ENCODE results near the gene FCHSD1.

The FCHSD1 gene

DNA sequence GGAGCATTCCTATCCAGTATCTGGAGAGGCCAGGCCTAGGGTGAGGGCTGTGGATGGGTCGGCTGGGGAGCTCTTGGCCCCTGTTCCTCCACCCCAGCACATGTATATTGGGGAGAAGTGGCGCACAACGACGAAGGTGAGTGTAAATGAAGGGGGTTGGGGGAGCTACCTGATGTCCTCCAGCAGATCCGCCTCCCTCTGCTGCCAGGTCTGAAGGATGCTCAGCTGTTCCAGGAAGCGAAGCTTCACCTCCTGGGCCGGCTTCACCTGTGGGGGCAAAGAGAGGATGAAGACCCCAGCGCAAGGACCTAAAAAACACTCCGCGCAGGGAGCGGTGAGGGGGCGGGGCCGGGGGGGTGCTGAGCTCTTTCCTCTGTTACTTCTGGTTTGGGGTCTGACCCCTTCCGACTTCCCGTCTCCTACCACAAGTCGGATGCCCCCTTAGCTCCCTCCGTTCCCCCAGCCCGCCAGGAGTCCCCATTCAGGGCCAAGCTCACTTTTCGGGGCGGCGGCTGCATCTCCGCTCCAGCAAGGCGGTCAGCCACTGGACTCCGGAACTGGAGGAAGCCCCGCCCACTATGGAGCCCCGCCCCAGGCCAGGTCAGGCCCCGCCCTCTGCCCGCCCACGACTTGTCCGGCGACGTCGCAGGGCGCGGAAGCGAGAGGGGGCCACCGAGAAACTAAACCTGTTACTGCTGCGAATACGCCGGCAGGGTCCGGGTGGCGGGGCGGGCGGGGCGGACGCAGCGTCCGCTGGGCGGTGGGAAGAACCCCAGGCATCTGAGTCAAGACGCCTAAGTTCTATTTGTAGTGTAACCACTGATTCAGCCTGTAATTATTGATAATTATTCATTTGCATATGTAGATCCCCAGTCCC, at the start of gene FCHSD1:
TSS of gene FCHSD1 (minus strand) at position 568 of the 877 bp plus-strand sequence. CDS start at position 518, 50 bp downstream.
- peak within 1 kb of the TSS; percentile 50 to 58 for H3K9ac ChIP-seq (ENCODE audit: low read depth in 1 of 2, low read length in 2 of 2)
- no peak within 1 kb of the TSS for H3K27ac ChIP-seq (ENCODE audit: low read depth, low read length)
- no peaks in the 10 kb centered on the region for H3K9me3 ChIP-seq (ENCODE audit: control insufficient read depth in 1 of 2, low read length in 2 of 2)
- peak within 1 kb of the TSS; percentile 78 to 82 for H3K4me3 ChIP-seq (ENCODE audit: low read depth in 1 of 2, low read length in 2 of 2)
- H3K4me1 ChIP-seq (ENCODE audit: control insufficient read depth in 1 of 2, insufficient read depth in 2 of 2, low read length in 2 of 2), result peaks cover 11 to 13% of the 10 kb centered on the region in 2 donors
- no peaks in the 10 kb centered on the region for H3K27me3 ChIP-seq (ENCODE audit: control insufficient read depth in 1 of 2, insufficient read depth in 2 of 2, low read length in 2 of 2)
- peaks cover 0 to 12% of the 10 kb centered on the region in 2 donors for H3K36me3 ChIP-seq (ENCODE audit: control insufficient read depth in 1 of 2, insufficient read depth in 2 of 2, low read length in 2 of 2)

DNA sequence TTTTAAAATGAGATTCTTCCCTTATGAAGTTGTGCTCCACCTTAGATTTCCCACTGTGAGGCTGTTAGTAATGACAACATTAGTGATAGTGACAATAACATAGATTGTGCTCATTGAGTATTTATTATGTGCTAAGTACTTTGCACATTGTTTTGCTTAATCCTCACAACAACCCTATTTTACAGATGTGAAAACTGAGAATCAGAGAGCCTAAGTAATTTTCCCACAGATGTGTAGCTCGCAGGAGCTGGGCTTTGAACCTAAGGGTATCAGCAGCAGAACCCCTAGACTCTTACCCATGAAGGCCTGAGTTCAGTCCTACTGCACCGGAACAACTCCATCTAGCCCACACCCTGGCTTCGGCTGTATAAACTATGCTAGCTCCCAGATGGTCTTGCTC, 46.4 kb upstream of the FCHSD1 start:
- peaks cover 40 to 46% of the 10 kb centered on the region in 2 donors for H3K27me3 ChIP-seq (ENCODE audit: control insufficient read depth in 1 of 2, insufficient read depth in 2 of 2, low read length in 2 of 2)
- no peak overlapping the region for H3K27ac ChIP-seq (ENCODE audit: low read depth, low read length)
- H3K9me3 ChIP-seq (ENCODE audit: control insufficient read depth in 1 of 2, low read length in 2 of 2), result no peaks in the 10 kb centered on the region
- H3K9ac ChIP-seq (ENCODE audit: low read depth in 1 of 2, low read length in 2 of 2), result no peak overlapping the region
- peaks cover 13 to 22% of the 10 kb centered on the region in 2 donors for H3K4me1 ChIP-seq (ENCODE audit: control insufficient read depth in 1 of 2, insufficient read depth in 2 of 2, low read length in 2 of 2)
- H3K36me3 ChIP-seq (ENCODE audit: control insufficient read depth in 1 of 2, insufficient read depth in 2 of 2, low read length in 2 of 2), result no peaks in the 10 kb centered on the region
- H3K4me3 ChIP-seq (ENCODE audit: low read depth in 1 of 2, low read length in 2 of 2), result no peak overlapping the region

DNA sequence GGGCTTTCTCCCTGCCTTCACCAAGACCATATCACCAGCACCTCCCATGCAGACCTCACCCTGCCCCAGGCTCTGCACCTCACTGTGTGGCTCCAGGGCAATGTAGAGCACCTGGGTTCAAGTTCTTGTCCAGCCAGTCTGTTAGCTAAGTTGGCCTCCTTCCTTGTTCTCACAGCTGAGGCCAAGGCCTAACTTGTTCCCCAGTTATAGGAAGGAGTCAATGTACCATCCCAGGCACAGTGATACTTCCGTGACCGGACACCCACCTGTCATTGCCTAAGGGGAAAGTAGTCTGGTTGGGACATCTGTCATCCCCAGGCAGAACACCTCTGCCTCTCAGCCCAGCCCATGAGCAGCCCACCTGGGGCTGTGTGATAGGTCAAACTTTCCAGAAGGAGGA, 45.2 kb upstream of the FCHSD1 start:
- Histone ChIP-seq H3K9me3 (ENCODE audit: control insufficient read depth in 1 of 2, low read length in 2 of 2) (no peaks in the 10 kb centered on the region), H3K4me1 (ENCODE audit: control insufficient read depth in 1 of 2, insufficient read depth in 2 of 2, low read length in 2 of 2) (peaks cover 9 to 17% of the 10 kb centered on the region in 2 donors), H3K27me3 (ENCODE audit: control insufficient read depth in 1 of 2, insufficient read depth in 2 of 2, low read length in 2 of 2) (peaks cover 34 to 41% of the 10 kb centered on the region in 2 donors)

DNA sequence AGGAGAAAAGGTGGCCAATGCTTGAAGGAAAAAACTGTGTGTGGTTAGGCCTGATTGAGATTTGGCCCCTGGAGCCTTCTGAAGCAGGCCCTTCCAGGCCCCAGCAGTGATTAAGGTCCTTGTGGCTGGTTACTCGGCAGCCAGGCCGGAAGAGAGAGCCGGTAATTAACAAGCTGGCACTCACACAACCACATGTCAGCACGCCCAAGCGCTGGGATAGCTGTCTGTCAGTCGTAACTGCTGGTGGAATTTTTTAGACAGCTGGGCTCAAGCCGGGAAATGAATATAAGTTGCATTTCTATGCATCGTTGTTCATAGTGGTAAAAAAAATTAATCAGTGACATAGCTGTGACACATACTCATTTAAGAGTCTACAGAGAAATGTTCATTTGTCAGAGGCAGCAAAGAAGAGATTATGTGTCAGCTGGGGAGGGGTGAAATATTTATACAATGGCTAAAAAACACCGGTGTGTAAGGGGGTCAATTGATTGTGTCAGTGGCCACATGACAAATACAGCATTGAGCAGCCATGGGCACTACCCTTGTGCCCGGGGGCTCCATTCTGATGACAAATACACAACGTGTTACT, 44.5 kb upstream of the FCHSD1 start:
- Histone ChIP-seq H3K36me3 (ENCODE audit: control insufficient read depth in 1 of 2, insufficient read depth in 2 of 2, low read length in 2 of 2) (no peaks in the 10 kb centered on the region), H3K4me1 (ENCODE audit: control insufficient read depth in 1 of 2, insufficient read depth in 2 of 2, low read length in 2 of 2) (peaks cover 9 to 17% of the 10 kb centered on the region in 2 donors), H3K9ac (ENCODE audit: low read depth in 1 of 2, low read length in 2 of 2) (no peak overlapping the region), H3K9me3 (ENCODE audit: control insufficient read depth in 1 of 2, low read length in 2 of 2) (no peaks in the 10 kb centered on the region), H3K4me3 (ENCODE audit: low read depth in 1 of 2, low read length in 2 of 2) (no peak overlapping the region), H3K27me3 (ENCODE audit: control insufficient read depth in 1 of 2, insufficient read depth in 2 of 2, low read length in 2 of 2) (peaks cover 30 to 35% of the 10 kb centered on the region in 2 donors), H3K27ac (ENCODE audit: low read depth, low read length) (no peak overlapping the region)

More for the DNA sequence above, 45.2 kb upstream of the FCHSD1 start:
- Histone ChIP-seq H3K4me3 (ENCODE audit: low read depth in 1 of 2, low read length in 2 of 2) (no peak overlapping the region), H3K9ac (ENCODE audit: low read depth in 1 of 2, low read length in 2 of 2) (no peak overlapping the region), H3K36me3 (ENCODE audit: control insufficient read depth in 1 of 2, insufficient read depth in 2 of 2, low read length in 2 of 2) (no peaks in the 10 kb centered on the region), H3K27ac (ENCODE audit: low read depth, low read length) (no peak overlapping the region)

DNA sequence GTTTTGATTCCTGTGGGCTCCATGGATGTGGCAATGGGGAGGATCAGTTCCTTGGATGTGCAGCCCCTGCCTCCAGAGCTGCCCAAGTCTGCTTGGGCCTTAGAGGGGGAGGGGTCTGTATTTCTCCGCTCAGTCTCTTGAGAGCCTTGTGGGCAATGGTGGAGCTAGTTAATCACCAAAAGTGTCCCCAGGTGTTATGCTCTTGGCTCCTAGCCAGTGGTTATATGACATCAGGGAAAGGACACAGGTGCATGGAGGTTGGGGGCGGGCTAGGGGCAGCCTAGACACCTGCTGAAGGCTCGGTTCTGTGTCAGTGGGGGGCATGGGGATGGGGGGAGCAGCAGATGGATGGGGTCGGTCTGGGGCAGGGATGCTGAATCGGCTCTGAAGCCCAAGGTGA, 43.3 kb upstream of the FCHSD1 start:
- Histone ChIP-seq H3K4me3 (ENCODE audit: low read depth in 1 of 2, low read length in 2 of 2) (no peak overlapping the region), H3K9ac (ENCODE audit: low read depth in 1 of 2, low read length in 2 of 2) (no peak overlapping the region), H3K27me3 (ENCODE audit: control insufficient read depth in 1 of 2, insufficient read depth in 2 of 2, low read length in 2 of 2) (peaks cover 24 to 26% of the 10 kb centered on the region in 2 donors), H3K9me3 (ENCODE audit: control insufficient read depth in 1 of 2, low read length in 2 of 2) (no peaks in the 10 kb centered on the region), H3K36me3 (ENCODE audit: control insufficient read depth in 1 of 2, insufficient read depth in 2 of 2, low read length in 2 of 2) (no peaks in the 10 kb centered on the region), H3K4me1 (ENCODE audit: control insufficient read depth in 1 of 2, insufficient read depth in 2 of 2, low read length in 2 of 2) (peaks cover 9 to 17% of the 10 kb centered on the region in 2 donors), H3K27ac (ENCODE audit: low read depth, low read length) (no peak overlapping the region)

DNA sequence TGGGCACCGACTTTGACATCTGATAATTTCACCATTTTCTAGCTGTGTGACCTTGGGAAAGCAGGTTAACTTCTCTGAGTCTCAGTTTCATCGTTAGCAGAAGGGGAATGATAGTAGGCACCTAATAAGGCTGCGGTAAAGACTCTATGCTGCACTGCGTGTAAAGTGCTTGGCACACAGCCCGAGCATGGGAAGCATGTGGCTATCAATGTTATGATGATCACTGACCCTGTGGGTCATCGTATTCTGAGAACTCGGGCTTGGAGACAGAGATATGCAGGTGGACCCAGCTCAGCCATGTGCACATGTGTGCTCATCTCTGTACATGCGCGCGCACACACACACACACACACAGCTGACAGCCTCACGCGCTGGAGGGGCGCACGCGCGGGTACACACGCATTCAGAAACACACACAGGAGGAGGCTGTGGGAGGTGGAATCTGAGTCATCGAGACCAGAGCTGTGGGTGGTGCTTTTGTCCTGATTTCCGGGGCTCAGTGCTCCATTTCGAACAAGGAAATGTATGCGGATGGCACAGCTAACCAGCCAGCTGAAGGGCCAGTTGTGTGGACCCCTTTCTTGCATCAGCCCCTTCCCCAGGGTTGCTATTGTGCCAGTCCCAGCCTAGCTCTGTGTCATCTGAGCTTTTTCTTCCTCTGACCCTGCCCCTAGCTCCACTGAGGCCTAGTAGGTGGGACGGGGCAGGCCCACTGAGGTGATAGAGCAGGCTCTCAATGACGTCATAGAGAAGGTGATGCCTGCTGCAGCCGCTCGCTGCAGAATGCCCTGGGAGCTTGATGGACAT, 41.9 kb upstream of the FCHSD1 start:
- peaks cover 9 to 17% of the 10 kb centered on the region in 2 donors for H3K4me1 ChIP-seq (ENCODE audit: control insufficient read depth in 1 of 2, insufficient read depth in 2 of 2, low read length in 2 of 2)
- H3K4me3 ChIP-seq (ENCODE audit: low read depth in 1 of 2, low read length in 2 of 2), result peak overlapping the region in 1 of 2 donors; percentile 79
- peaks cover 16 to 19% of the 10 kb centered on the region in 2 donors for H3K27me3 ChIP-seq (ENCODE audit: control insufficient read depth in 1 of 2, insufficient read depth in 2 of 2, low read length in 2 of 2)
- no peaks in the 10 kb centered on the region for H3K9me3 ChIP-seq (ENCODE audit: control insufficient read depth in 1 of 2, low read length in 2 of 2)
- no peak overlapping the region for H3K9ac ChIP-seq (ENCODE audit: low read depth in 1 of 2, low read length in 2 of 2)
- no peaks in the 10 kb centered on the region for H3K36me3 ChIP-seq (ENCODE audit: control insufficient read depth in 1 of 2, insufficient read depth in 2 of 2, low read length in 2 of 2)
- H3K27ac ChIP-seq (ENCODE audit: low read depth, low read length), result no peak overlapping the region

DNA sequence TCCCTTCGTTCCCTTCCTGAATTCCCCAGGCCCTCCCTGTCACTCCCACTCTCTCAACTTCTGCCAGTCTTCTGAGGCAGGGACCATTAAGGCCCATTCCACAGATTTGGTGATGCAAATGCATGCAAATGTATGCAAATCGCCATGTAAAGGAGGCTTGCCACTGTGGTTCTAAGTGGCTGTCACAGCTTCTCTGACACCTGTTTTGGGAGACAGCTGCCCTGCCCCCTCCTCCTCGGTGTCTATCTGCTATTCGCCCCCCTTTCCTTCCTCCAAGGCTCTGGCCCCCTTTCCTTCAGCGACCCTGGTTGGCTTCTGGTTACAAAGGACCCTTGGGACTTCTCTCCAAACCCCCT, 41.3 kb upstream of the FCHSD1 start:
- H3K27me3 ChIP-seq (ENCODE audit: control insufficient read depth in 1 of 2, insufficient read depth in 2 of 2, low read length in 2 of 2), result peaks cover 10 to 19% of the 10 kb centered on the region in 2 donors
- H3K9ac ChIP-seq (ENCODE audit: low read depth in 1 of 2, low read length in 2 of 2), result peak overlapping the region in 1 of 2 donors; percentile 74
- H3K36me3 ChIP-seq (ENCODE audit: control insufficient read depth in 1 of 2, insufficient read depth in 2 of 2, low read length in 2 of 2), result no peaks in the 10 kb centered on the region
- no peak overlapping the region for H3K27ac ChIP-seq (ENCODE audit: low read depth, low read length)
- no peaks in the 10 kb centered on the region for H3K9me3 ChIP-seq (ENCODE audit: control insufficient read depth in 1 of 2, low read length in 2 of 2)
- peaks cover 9 to 17% of the 10 kb centered on the region in 2 donors for H3K4me1 ChIP-seq (ENCODE audit: control insufficient read depth in 1 of 2, insufficient read depth in 2 of 2, low read length in 2 of 2)
- H3K4me3 ChIP-seq (ENCODE audit: low read depth in 1 of 2, low read length in 2 of 2), result peak overlapping the region; percentile 42 to 79

DNA sequence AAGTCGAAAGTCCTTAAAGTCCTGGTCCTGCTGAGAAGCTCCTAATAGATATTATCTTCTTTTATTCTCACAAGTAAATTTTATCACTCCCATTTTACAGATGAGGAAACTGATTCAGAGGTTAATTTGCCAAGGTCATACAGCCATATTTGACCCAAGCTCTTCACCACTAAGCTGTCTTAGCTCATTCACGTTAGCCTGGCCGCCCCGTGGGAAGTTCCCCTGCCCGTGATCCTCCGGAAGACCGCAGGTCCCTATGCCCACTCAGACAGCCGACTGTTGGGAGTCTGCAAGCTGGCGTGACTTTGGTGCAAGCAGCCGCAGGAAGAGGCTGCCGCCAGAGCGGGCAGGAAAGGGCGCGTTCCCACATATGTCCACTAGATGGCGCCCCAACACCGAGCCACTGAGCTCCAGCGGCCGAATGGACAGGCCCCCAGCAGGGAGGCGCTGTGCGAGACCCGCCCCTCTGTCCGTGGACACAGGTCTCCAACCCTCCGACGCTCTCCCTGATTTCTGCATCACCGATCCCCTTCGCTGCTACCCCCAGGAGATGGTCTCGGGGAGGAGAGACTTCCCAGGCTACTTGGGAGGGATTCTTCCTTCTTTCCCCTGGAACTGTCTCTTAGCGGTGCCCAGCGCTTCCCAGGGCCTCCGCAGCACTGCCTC, 40.8 kb upstream of the FCHSD1 start:
- Histone ChIP-seq H3K27ac (ENCODE audit: low read depth, low read length) (no peak overlapping the region), H3K36me3 (ENCODE audit: control insufficient read depth in 1 of 2, insufficient read depth in 2 of 2, low read length in 2 of 2) (no peaks in the 10 kb centered on the region), H3K4me3 (ENCODE audit: low read depth in 1 of 2, low read length in 2 of 2) (peak overlapping the region; percentile 42 to 79), H3K27me3 (ENCODE audit: control insufficient read depth in 1 of 2, insufficient read depth in 2 of 2, low read length in 2 of 2) (peaks cover 8 to 16% of the 10 kb centered on the region in 2 donors), H3K9me3 (ENCODE audit: control insufficient read depth in 1 of 2, low read length in 2 of 2) (no peaks in the 10 kb centered on the region), H3K4me1 (ENCODE audit: control insufficient read depth in 1 of 2, insufficient read depth in 2 of 2, low read length in 2 of 2) (peaks cover 9 to 17% of the 10 kb centered on the region in 2 donors), H3K9ac (ENCODE audit: low read depth in 1 of 2, low read length in 2 of 2) (peak overlapping the region in 1 of 2 donors; percentile 74)

DNA sequence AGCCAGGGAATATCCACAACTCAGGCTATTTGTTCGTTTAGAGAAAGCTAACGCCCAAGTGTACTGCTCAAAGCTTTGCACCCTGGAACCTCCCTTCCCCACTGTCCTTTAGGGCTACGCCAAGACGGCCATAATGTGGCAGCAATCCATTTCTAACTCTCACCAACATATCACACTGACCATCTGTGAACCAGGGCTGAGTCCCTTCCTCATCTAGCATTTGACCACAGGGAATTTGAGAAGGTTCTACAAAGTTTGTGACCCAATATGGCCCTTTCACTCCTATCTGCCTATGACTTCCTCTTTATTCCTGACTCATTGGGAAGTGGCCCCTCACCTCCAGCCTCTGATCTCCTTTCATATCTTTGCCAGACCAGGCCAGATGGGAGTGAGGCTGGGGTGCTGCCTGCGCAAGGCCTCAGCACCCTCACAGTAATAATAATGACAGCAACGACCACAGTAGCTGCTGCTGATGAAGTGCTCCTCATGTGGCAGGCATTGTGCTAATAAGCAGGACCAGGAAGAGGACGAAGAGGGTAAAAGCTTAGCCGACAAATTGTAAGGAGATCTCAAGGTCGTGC, 40.2 kb upstream of the FCHSD1 start:
- H3K4me3 ChIP-seq (ENCODE audit: low read depth in 1 of 2, low read length in 2 of 2), result no peak overlapping the region
- no peaks in the 10 kb centered on the region for H3K36me3 ChIP-seq (ENCODE audit: control insufficient read depth in 1 of 2, insufficient read depth in 2 of 2, low read length in 2 of 2)
- peaks cover 3 to 11% of the 10 kb centered on the region in 2 donors for H3K27me3 ChIP-seq (ENCODE audit: control insufficient read depth in 1 of 2, insufficient read depth in 2 of 2, low read length in 2 of 2)
- no peak overlapping the region for H3K27ac ChIP-seq (ENCODE audit: low read depth, low read length)
- no peaks in the 10 kb centered on the region for H3K9me3 ChIP-seq (ENCODE audit: control insufficient read depth in 1 of 2, low read length in 2 of 2)
- no peak overlapping the region for H3K9ac ChIP-seq (ENCODE audit: low read depth in 1 of 2, low read length in 2 of 2)
- H3K4me1 ChIP-seq (ENCODE audit: control insufficient read depth in 1 of 2, insufficient read depth in 2 of 2, low read length in 2 of 2), result peaks cover 9 to 17% of the 10 kb centered on the region in 2 donors
